Esophagus squamous epithelium (tissue), 5 donors: ENCODE measurements around the gene WDR19. TPM values are rescaled to one million over a fixed set of nuclear protein-coding genes. Genes with fewer than 3 reads are reported as not detected.

Source experiments
- DNase-seq: peaks from one replicate; lab custom pipeline; 2025; lab: John Stamatoyannopoulos, UW
- H3K27ac ChIP-seq, 4 donors: fragments of 200-600 bp; sonication (generic); one replicate each; pipeline ENCODE4 v1.5.1; 2016 to 2019; ENCODE audit warnings: mild to moderate bottlenecking in 1 of 4
- H3K27me3 ChIP-seq, 4 donors: fragments of 200-600 bp; sonication (generic); 1 replicate in 3 of 4; 2 replicates in 1 of 4; pipeline versions ENCODE4 v1.5.1 to v1.6.0; 2017 to 2021; ENCODE audit warnings: antibody characterized with exemption in 1 of 4
- H3K36me3 ChIP-seq, 3 donors: fragments of 200-600 bp; sonication (generic); one replicate each; pipeline ENCODE4 v1.5.1; 2016 to 2019
- H3K4me1 ChIP-seq, 3 donors: fragments of 200-600 bp; sonication (generic); one replicate each; pipeline ENCODE4 v1.5.1; 2017 to 2019
- H3K4me3 ChIP-seq, 4 donors: fragments of 200-600 bp; sonication (generic); 1 replicate in 3 of 4; 2 replicates in 1 of 4; pipeline ENCODE4 v1.5.1; 2016 to 2019; ENCODE audit warnings: mild to moderate bottlenecking in 2 of 4, moderate library complexity in 1 of 4
- H3K9me3 ChIP-seq, 3 donors: fragments of 200-600 bp; sonication (generic); one replicate each; pipeline ENCODE4 v1.5.1; 2016 to 2019
- POLR2A ChIP-seq, 4 donors: fragments of 450-650 bp; IDR thresholded peaks; one replicate each; pipeline ENCODE4 v1.6.1; 2017; ENCODE audit warnings: antibody characterized with exemption in 4 of 4, mild to moderate bottlenecking in 4 of 4, moderate library complexity in 3 of 4
- WGBS, 2 donors: methylation state at CpG; one replicate each; pipeline ENCODE4 v1.1.5; 2018; 5-methylcytosine and 5-hydroxymethylcytosine counted together
- intact Hi-C: fragments of 100-400 bp; cut with DNase I; formaldehyde crosslinking; loops from one replicate; pipeline ENCODE4 v1.15.0; 2022
- small RNA-seq, 4 donors: library from RNA; depleted of rRNA; stranded (forward); fragments of <200 nt; gene quantifications; one replicate each; pipeline ENCODE3, GENCODE V24; 2016
- total RNA-seq, 4 donors: library from RNA; depleted of rRNA; stranded (reverse); fragments of >200 nt; gene quantifications; one replicate each; pipeline ENCODE4 v1.1.0, GENCODE V29; 2016
- TF ChIP-seq, protein P1 (sequence below), 6 experiments: fragments of 450-650 bp in 4 of 6; fragments of 200-600 bp in 2 of 6; sonication (generic) in 2 of 6; IDR thresholded peaks; one replicate each; pipeline ENCODE4 v1.5.1; 2016 to 2019; ENCODE audit warnings: antibody characterized with exemption in 6 of 6, mild to moderate bottlenecking in 4 of 6, moderate library complexity in 4 of 6
- donor health status: DM: yes; HTN: yes; CAD: no.

WDR19 gene
- total RNA-seq, 4 donors from 2014 or later: 9.1 to 34.7 (median 10.4) TPM

DNA sequence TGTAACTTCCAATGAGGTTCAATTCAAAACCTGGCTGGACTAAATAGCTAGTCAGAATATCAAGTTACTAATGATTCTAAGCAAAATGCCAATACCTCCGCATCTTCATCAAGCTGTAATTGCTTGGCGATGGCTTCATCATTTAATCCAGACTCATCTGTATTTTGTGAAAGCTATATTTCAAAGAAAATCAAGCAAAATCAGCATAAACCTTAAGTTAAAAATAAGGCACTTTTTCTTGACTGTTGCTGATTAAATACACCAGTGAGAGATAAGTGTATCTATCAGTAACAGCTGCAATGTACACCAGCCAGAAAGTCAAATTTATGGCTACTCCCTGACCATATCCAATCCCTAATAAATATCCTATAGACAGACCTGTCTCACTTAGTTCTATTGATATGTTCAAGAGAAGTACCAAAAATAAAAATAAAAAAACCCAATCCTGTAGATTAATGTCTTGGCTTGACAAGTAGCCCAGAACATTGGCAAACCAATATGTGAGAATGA, 144.2 kb downstream of the WDR19 start:
- no peak overlapping the region for H3K27ac ChIP-seq
- no peak for TF ChIP-seq POLR2A (IDR thresholded peaks at IDR 0.05)
- TF ChIP-seq, protein P1, sequence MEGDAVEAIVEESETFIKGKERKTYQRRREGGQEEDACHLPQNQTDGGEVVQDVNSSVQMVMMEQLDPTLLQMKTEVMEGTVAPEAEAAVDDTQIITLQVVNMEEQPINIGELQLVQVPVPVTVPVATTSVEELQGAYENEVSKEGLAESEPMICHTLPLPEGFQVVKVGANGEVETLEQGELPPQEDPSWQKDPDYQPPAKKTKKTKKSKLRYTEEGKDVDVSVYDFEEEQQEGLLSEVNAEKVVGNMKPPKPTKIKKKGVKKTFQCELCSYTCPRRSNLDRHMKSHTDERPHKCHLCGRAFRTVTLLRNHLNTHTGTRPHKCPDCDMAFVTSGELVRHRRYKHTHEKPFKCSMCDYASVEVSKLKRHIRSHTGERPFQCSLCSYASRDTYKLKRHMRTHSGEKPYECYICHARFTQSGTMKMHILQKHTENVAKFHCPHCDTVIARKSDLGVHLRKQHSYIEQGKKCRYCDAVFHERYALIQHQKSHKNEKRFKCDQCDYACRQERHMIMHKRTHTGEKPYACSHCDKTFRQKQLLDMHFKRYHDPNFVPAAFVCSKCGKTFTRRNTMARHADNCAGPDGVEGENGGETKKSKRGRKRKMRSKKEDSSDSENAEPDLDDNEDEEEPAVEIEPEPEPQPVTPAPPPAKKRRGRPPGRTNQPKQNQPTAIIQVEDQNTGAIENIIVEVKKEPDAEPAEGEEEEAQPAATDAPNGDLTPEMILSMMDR (IDR thresholded peaks at IDR 0.05): no peak
- DNase-seq: no peak
- no peak overlapping the region for H3K4me3 ChIP-seq
- 94 to 100% methylated on average over 2 of the region's 2 CpGs for WGBS, 2 donors
- H3K4me1 ChIP-seq: no peaks in the 10 kb centered on the region
- no peaks in the 10 kb centered on the region for H3K9me3 ChIP-seq
- H3K36me3 ChIP-seq: peaks cover 0 to 54% (median 0%) of the 10 kb centered on the region in 3 donors
- no peaks in the 10 kb centered on the region for H3K27me3 ChIP-seq
- intact Hi-C loops: no loop called here

DNA sequence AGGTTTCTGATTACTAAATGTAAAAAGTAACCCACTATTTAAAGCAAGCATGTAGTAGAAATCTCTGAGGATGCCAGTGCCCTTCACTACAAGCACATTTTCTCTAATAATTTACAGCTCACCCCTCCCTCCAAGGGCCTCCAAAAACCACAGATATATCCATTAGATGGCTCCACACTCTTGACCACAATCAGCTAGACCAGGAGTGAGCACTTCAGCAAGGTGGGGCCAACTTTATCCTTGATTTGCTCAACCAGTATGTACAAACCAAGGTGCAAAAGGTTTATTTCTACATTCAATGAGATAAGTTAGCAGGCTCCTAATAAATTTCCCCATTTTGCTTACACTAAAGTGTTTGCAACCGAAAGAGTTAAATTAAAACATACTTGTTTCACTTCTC, 148.0 kb downstream of the WDR19 start:
- Histone ChIP-seq H3K36me3 (peaks cover 0 to 21% (median 0%) of the 10 kb centered on the region in 3 donors), H3K27me3 (no peaks in the 10 kb centered on the region), H3K9me3 (no peaks in the 10 kb centered on the region), H3K27ac (no peak overlapping the region), H3K4me3 (no peak overlapping the region), H3K4me1 (no peaks in the 10 kb centered on the region)
- no peak for TF ChIP-seq POLR2A (IDR thresholded peaks at IDR 0.05)
- TF ChIP-seq, protein P1 (IDR thresholded peaks at IDR 0.05): no peak
- intact Hi-C loops: no loop called here
- DNase-seq: no peak
- WGBS, 2 donors: 83 to 94% methylated on average over 1 of the region's 1 CpG

DNA sequence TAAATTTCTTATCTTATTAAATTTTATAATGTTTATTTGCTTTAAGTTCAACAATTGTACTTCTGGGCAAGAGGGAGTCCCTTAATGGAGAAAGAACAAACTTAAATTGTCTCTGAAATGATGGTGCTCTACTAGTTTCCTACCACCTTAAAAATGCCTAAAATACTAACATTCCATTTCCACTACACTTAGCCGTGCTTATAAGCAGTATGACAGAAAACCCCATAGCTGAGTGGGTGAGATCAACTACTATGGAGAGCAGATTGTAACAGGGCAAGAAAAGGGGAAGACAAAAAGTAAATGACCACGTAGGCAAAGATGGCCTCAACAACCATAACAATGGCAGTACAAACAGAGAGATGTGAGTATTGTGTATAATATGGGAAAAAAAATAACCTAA, 148.9 kb downstream of the WDR19 start:
- Histone ChIP-seq H3K36me3 (peaks cover 0 to 13% (median 0%) of the 10 kb centered on the region in 3 donors), H3K4me1 (no peaks in the 10 kb centered on the region), H3K9me3 (no peaks in the 10 kb centered on the region), H3K27ac (no peak overlapping the region), H3K4me3 (no peak overlapping the region), H3K27me3 (no peaks in the 10 kb centered on the region)
- no peak for DNase-seq
- intact Hi-C loops: no loop called here
- WGBS, 2 donors: 76 to 95% methylated on average over 2 of the region's 2 CpGs
- TF ChIP-seq, protein P1 (IDR thresholded peaks at IDR 0.05): no peak
- TF ChIP-seq POLR2A (IDR thresholded peaks at IDR 0.05): no peak

Small RNA genes lying within 50 kb of the gene (small RNA-seq; reads per million reads assigned to genes)
- gene RNU6-32P: 0 reads per million in 4 donors

Other genes with a start within 250 kb of the WDR19 start
- gene TMEM156, start 150.1 kb upstream of the WDR19 start, total RNA-seq: 1 to 10 TPM in 2 of 4 donors, under 1 TPM in 1, not detected in 1; 0.15 to 9.6 (median 1.1) TPM
- gene KLHL5, start 120.3 kb upstream of the WDR19 start, total RNA-seq: 10 to 100 TPM in 3 of 4 donors, 1 to 10 TPM in 1; 4.6 to 47.3 (median 18.9) TPM
- 10 to 100 TPM; 19.8 to 34.2 (median 25.4) TPM for gene RFC1, start 183.8 kb downstream of the WDR19 start, total RNA-seq
- under 1 TPM in 3 of 4 donors, not detected in 1; 0.34 to 0.48 (median 0.38) TPM for gene KLB, start 224.4 kb downstream of the WDR19 start, total RNA-seq